PC-9 (cell line): ENCODE data around the gene INPP5A.

Experiments
- CTCF ChIP-seq: fragments of 200-600 bp; sonication (generic); conservative IDR thresholded peaks from 2 replicates; pipeline ENCODE4 v1.6.1; 2017; ENCODE audit warnings: mixed run types, antibody characterized with exemption, mild to moderate bottlenecking, moderate library complexity
- EZH2 ChIP-seq: fragments of 200-600 bp; sonication (generic); IDR thresholded peaks from 2 replicates; pipeline ENCODE4 v1.8.0; 2017; ENCODE audit warnings: antibody characterized with exemption, low read depth

GRCh38 chr10:132804785-132805426, 267.3 kb downstream of the INPP5A start:
- no peak for TF ChIP-seq EZH2
- no peak for TF ChIP-seq CTCF
